ENCODE measurements around the gene RSPO3.
A peak's percentile ranks its signal among the peaks of the same experiment; 100 is the strongest.

- peak; percentile 66 for TF ChIP-seq CTCF (conservative IDR thresholded peaks at IDR 0.05)
- TF ChIP-seq EZH2 (IDR thresholded peaks at IDR 0.05; ENCODE audit: low read depth), result no peak
Measured at GRCh38 chr6:127186889-127187288, 68.4 kb downstream of the RSPO3 start.
